Posterior vena cava (tissue), 2 donors: ENCODE measurements around the gene MYRF. TPM values are rescaled to one million over a fixed set of nuclear protein-coding genes. Genes with fewer than 3 reads are reported as not detected.

Experiments
- DNase-seq: peaks from one replicate; pipeline ENCODE4 v3.0.0-alpha.2; 2020; ENCODE audit warnings: low spot score
- intact Hi-C, 2 donors: fragments of 100-400 bp; cut with DNase I; formaldehyde crosslinking; loops; one replicate each; pipeline versions ENCODE4 v1.14.1 to v1.14.2; 2022 to 2023
- total RNA-seq, 2 donors: library from RNA; stranded (reverse); fragmentation: NEBNext Ultra II Directional; extraction: Animal tissue kit (Norgen Biotek cat#: 25700); gene quantifications; one replicate each; pipeline ENCODE4 v1.2.1, GENCODE V29; 2021
- donor health status: DM: yes; HTN: yes; CAD: no.
- donor health status: DM: yes; HTN: yes; CAD: no.

The MYRF gene
- total RNA-seq, 2 donors from 2014 or later, result 3.1 to 3.7 TPM

DNA sequence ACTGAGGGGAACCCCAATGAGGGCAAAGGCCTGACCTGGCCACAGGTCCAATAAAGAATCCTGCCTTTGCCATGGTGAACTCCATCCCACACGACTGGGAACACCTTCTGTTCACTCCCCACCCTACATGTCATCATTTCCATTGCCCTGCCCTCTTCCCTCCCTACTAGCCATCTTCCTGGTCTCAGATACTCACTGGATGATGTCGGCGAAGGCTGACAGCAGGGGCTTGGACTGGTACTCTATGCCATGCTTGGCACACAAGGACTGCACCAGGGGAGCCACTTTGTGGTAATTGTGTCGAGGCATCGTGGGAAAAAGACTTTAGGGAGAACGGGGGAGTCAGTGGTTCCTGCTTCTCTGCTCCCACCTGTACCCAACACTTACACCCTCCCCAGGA is 50.2 kb downstream of the MYRF start:
- intact Hi-C loops, result loop anchor here in 1 of 2 donors (10.0 kb wide), 1 partner anchor 752 kb away; no protein-coding TSS in a partner anchor
- no peak for DNase-seq

DNA sequence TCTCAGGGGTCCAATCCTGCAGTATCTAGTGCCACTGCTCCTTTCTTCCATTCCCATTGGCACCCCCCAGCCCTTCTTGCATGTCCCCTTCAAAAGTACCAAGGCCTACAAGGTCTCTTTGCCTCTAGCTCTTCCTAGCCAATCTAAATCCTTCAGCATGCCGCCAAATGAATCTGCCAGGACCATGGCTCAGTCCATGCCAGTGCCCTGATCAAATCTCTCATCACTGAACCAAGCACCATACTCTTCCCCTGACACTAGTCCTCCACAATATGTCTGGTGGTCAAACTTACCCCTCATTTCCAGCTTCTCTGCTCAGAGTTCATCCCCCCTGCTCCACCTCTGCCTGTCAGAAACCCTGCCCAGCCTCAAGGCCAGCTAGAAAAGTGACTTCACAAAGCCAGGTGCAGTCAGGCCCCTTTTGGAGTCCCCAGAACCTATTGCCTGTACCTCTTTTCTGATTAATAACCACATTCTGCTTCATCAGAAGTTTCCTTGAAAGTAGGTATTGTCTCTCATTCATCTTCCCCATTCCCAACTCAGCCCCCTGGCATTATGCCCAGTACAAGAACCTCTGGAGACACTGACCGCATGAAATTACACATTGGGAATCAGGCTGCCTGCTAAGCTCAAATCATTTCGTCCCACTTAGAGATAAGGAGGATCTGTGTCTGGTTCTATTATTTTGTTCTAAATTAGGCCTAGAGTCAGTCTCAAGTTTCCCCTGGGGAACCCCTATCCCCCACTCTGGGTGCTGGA is 51.6 kb downstream of the MYRF start:
- no peak for DNase-seq
- intact Hi-C loops, result loop anchor here in 1 of 2 donors (10.0 kb wide), 1 partner anchor 751 kb away; no protein-coding TSS in a partner anchor

DNA sequence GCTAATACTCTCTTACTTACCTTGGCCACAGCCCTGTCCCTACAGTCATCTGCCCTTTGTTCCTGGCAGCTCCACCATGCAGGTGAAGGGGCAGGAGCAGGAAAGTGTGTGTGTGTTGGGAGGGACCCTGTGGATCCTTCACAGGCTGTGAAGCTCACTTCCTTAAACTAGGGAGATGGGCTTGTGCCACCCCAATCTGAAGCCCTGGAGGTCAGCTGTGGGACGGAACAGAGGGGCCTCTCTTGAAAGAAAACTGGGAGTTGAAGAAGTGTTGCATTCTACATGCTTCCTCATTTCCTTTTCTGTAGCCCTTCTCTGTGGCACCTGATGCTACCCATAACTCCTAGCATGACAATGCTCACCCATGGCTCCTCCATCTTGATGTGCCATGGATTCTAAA is 52.7 kb downstream of the MYRF start:
- DNase-seq, result no peak
- intact Hi-C loops, result loop anchor here in 1 of 2 donors (10.0 kb wide), 1 partner anchor 750 kb away; no protein-coding TSS in a partner anchor

DNA sequence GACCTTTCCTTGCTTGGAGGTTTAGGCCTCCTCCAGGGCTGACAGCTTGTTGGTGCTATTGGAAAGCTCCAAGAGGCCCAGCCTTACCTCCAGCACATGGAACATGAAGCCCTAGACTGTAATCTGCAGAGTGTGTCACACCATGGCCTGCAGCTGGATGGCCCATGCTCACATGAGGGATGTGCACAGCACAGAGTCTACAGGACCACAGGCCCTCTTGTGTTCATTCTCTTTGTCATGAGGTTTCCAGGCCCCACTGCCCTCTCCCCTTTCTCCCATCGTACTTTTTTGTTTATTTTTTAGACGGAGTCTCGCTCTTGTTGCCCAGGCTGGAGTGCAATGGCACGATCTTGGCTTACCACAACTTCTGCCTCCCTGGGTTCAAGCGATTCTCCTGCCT is 54.3 kb downstream of the MYRF start:
- no peak for DNase-seq
- intact Hi-C loops, result loop anchor here in 1 of 2 donors (10.0 kb wide), 1 partner anchor 748 kb away; no protein-coding TSS in a partner anchor

DNA sequence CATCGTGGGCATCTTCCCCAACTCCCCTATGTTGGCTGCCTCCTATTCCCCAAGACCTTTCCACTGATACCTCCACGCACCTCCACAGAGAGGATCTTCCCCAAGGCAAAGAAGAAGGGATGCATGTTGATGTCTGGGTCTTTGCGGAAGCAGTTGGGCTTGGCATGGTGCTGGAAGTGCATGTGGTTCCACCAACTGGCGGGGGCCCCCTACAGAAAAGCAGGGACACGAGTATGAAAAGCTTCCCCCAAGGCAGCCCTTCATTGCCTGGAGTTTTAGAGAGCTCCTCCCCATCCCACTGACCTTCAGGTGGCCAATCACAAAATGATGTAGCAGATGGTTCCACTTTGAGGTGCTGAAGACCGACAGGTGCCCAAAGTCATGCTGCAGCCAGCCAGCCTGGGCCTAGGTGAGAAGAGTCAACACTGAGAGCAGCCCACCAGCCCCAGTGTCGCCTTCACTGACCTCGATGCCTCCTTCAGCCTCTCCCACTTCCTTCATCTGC is 58.3 kb downstream of the MYRF start:
- intact Hi-C loops, result loop anchor here (1.0 to 5.0 kb wide), 2 partner anchors 45 to 297 kb away; no protein-coding TSS in a partner anchor
- no peak for DNase-seq

DNA sequence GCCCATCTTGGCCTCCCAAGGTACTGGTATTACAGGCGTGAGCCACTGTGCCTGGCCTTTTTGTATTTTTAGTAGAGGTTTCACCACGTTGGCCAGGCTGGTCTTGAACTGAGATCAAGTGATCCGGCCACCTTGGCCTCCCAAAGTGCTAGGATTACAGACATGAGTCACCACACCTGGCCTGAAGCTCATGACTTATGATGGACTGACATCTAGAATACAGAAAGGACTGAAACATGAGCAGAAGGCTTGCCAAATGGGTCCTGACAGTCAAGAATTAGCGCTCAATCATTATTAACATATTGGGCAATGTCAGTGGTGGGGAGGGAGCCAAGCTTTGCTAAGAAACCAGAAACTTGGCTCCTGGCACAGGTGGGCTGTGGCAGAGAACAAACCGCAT is 59.4 kb downstream of the MYRF start:
- no peak for DNase-seq
- intact Hi-C loops, result loop anchor here in 1 of 2 donors (5.0 kb wide), 1 partner anchor 295 kb away; no protein-coding TSS in a partner anchor

DNA sequence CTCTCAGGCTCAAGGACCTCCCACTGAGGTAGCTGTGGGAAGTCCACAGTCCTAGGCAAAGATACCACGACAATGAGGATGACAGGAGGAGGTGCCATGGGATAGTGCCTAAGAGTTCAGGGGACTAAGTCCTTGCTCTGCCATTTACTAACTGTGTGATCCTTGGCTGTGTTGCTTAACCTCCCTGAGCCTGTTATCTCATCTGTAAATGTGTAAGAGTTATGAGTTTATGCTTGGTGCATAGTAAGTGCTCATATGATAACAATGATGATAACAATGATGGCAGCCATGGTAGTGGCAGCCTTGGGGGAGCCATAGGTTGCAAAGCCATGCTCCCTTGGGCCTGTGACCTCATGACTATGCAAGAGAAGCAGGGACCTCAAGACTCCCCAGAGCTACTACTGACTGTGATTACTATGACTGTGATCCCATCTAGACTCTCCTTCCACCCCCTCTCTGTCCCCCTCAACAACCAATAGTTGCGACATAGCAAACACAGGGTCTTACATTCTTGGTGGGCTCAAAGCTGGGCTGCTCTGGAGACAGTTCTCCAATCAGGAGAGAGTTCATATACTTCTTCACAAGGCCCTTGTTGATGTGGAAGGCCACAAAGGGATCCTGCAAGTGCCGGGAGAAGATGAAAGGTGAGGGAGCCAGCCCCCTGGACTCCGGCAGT is 60.4 kb downstream of the MYRF start:
- intact Hi-C loops, result loop anchor here in 1 of 2 donors (5.0 kb wide), 1 partner anchor 294 kb away; no protein-coding TSS in a partner anchor

DNA sequence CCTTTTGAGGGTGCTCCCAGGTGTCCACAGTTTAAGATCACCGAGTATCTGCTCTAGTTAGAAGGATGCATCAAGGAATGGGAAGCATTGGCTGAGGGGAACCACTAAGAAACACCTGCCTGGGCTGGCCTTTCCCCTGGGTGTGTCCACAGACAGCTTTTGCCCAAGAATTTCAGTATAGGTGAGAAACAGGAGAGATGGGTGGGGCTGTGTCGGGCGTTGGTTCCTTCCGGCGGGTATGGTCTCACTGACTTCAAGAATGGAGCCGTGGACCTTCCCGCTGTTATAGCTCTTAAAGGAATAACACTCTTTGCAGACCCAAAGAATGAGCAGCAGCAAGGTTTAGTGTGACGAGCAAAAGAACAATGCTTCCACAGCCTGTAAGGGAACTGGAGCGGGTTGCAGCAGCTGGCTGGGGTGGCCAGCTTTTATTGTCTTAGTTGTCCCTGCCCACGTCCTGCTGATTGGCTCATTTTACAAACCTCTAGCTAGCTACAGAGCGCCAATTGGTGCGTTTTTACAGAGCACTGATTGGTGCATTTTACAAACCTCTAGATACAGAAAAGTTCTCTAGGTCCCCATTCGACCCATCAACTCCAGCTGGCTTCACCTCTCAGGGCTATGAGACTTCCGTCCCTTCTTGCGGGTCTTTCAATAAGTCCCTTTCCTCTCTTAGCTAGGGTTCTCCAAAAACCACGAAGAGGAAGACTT is 62.0 kb downstream of the MYRF start:
- intact Hi-C loops, result loop anchor here in 1 of 2 donors (5.0 kb wide), 1 partner anchor 293 kb away; no protein-coding TSS in a partner anchor
- DNase-seq, result no peak

More for the DNA sequence above, 60.4 kb downstream of the MYRF start:
- DNase-seq, result no peak

DNA sequence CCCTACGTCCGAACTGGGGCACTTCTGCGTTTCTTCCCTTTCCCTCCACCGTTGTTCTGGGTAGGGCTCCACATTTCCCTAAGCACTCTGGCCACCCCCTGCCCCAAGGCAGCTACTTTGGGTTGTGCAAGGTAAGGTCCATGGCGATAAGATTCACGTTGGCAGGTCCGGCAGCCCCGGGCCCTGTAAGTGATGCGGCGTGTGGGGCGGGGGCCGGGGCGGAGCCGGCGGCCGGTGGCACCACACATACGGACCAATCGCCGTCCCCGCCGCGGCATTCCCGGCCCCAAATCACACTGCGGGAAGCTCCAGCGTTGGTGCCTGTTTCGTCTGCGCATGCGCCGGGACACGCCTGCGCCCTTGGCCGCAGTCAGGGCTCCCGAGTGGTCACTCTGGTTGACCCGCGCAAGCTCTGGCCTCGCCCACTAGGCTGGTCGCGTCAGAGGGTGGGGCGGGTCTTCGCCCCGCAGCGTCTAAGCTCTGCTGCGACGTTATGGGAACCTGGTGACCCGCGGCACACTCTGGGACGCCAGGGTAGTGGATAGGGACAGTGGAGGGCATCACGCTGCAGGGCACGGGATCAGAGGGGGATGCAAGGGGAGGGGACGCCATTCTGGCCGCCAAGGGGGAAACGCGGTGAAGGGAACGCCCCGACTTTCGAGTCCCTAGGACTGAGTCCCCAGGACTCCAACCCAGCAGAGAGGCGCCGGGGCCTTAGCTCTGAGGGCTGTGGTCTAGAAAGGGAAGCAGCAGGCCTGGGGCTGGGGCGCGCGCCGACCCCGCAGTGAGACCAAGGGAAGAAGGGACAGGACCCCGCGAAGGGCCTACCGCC is 62.7 kb downstream of the MYRF start:
- intact Hi-C loops, result loop anchor here in 1 of 2 donors (5.0 kb wide), 1 partner anchor 292 kb away; no protein-coding TSS in a partner anchor
- DNase-seq, result peak; percentile 99

DNA sequence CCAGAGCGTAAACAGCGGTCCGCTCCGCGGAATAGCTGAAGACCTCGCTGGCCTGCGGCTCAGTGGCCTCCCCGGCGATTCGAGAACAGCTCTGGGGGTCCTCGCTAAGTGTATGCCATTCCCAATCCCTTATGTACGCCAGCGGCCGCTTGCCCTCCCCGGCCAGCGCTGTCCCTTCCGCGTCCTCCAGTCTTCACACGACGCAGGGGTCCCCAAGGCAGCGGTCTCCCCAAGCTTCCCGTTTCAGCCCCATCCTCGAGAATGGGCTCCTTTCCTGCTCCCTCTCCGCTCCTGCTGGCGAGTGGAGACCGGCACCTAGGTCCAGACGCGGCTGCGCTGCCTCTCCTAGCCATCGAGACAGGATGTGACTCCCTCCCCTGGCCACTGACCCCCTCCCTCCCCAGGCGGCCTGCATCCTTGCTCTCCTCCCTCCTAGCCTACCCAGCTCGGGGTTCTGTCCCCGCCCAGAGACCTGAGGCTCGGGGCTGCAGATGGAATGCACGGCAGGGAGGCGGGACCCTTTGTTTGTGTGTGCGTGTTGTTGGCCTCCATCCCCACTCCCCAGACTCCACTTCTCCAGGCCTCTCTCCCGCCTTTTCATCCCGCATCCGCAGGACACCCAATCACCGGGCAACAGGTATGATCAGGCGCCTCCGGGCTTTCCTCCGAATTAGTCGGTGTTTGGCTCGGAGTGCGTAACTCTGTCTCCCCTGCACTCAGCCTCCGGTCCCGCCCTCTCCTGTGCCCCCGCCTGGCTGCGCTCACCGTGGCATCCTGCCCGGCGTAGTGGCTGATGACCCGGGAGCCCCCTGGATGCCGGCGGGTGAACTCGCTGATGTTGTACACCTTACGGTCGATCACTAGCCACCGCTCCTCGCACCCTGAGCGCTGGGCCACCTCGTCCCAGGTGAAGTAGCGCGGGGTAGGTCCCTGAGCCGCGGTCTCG is 63.6 kb downstream of the MYRF start:
- DNase-seq, result peak; percentile 92
- intact Hi-C loops, result no loop called here

DNA sequence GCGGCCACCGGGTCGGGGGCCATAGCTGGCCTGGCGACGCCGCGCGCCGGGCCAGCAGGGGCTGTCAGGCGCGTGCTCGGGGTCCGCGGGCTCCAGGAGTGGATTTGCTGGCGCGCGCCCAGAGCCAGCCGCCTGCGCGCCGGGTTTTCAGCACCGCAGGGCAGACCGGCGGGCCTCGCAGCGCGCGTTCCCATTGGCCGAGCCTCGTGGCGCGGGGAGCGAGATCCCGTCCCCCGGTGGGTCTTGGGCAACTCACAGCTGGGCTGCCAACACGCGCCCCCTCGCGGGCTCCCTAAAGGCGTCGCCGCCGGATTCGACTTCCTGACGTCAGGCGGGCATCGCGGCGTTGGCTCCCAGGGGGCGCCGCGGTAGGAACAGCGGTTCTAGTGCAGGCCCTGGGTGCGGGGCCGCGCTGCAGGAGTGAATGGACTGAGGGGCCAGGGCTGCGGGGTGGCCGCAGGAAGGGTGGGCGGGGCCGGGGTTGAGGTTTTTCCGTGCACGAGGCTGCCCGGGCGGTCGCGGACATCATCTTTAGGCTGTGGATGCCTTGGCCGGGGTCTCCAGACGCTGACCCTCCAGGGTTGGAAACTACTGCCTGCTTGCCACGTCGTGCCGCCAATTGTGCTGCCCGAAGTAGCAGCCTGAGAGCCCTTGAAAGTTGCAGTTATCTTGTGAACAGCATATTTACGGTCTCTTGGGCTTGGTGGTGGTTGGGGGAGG is 64.5 kb downstream of the MYRF start, which contains the start of gene FADS1:
FADS1 (minus strand) TSS at position 268 of the 720 bp plus-strand sequence; CDS start at position 194, 74 bp downstream.
- intact Hi-C loops, result no loop called here
- DNase-seq, result peak; percentile 97

DNA sequence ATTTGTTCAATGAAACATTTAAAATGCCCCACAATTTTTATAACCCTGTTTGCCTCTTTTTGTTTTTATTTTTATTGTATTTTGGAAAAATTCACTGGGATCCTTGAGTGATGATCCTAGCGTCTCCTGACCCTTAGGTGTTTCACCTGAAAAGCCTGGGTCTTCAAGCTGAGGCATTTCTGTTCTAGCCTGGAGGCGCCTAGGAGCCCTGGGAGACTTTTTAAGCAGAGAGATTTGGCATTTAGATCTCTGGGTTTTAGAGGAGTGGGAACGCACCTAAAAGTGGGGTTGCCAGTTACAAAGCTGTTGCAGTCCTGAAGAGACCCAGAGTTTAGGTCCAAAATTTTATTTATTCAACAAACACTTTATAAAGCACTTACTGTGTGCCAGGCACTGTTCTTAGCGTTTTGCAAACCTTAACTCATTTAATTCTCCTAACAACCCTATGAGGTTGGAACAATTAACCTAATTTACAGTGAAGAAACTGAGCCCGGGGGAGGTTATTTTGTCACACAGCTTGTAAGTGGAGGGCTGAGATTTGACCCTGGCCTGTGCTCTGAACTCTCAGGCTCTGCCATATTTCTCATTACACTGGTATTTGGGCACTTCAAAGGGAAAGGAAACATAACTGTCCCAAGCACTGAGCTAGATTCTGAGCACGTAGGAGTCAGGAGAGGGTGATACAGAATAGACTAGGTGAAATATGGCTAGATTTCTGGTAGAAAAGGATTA is 65.2 kb downstream of the MYRF start:
- intact Hi-C loops, result no loop called here
- no peak for DNase-seq

DNA sequence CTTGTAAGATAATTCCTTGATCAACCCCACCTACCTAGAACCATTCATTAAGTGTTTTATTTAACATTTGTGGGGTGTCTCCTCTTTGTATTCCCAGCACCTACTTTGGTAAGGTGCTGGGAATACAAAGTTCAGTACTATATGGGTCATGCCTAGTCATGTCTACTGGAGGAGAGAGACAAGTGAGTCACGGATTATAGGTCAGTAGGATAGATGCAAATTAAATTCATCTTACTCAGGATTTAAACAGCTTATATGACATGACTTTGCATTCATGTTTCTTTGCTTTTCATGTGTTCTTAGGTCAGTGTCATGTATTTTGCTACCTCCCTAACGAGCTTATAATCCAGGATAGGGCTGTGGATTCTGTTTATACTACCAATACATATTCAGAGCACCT is 67.7 kb downstream of the MYRF start:
- intact Hi-C loops, result no loop called here
- no peak for DNase-seq

DNA sequence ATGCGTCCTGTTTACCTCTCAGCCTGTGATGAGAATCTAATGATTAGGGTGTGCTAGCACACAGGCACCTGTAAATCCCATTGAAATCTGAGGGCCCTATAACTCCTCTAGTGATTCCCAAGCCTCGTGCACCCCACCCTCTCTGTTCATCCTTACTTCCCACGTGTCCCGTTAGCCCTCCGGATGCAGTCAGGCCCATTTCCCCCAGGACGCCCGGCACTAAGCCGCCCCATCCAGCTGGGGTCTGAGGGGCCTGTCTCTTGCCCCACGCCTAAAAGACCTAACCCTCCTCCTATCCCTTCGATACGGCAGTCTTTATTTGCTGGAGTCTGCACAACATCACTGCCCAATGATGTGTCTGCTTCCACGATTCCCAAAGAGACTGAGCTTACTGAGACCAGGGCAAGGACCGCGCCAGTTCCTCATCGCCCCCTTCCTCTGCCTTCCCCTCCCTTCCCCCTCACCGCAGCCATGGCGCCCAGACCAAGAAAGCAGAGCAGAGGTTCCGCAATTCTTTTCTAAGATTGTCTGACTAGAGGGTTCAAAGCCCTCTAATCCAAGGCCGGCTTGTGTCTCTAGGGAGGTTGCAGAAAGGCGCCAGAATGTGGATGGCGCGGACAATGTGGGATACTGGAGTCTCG is 74.6 kb downstream of the MYRF start:
- DNase-seq, result peak; percentile 86
- intact Hi-C loops, result no loop called here

DNA sequence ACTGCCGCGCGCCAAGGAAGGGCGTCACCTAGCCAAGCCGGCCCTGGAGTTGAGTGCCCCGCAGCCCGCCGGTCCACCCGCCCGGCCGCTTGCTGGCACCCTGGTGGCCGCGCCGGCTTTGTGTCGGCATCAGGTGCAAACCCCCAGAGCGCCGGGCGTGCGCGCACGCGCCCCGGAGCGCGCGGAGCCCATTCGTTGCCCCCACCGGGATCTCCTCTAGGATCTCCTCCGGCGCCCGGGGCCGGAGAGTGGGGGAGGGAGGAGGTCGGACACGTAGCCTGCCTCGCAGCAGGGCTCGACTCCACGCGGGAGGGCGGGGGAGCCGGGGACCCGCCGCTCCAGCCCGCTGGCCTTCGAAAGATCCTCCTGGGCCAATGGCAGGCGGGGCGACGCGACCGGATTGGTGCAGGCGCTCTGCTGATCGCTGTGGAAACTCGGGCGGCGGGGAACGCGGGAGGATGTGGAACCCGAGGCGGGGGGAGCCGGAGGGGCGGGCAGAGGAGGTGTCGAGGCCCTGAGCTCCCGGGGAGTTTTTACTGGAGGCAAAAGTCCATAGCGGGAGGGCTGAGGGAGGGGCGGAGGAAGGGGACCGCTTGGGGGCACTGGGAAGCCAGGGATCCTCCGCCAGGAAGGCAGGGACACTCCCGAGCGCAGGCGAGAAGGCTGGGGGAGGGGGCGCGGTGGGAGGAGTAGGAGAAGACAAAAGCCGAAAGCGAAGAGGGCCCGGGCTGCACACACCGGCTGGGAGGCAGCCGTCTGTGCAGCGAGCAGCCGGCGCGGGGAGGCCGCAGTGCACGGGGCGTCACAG is 75.3 kb downstream of the MYRF start, which contains the start of gene FADS2:
FADS2 (plus strand) TSS at position 730 of the 808 bp plus-strand sequence. CDS start 91 bp downstream, outside the sequence.
- intact Hi-C loops, result no loop called here
- DNase-seq, result peak; percentile 99
